IPS-11a (cell line): ENCODE data around the gene PITPNM1.
A peak's percentile ranks its signal among the peaks of the same experiment; 100 is the strongest.

Experiments
- H3K4me3 ChIP-seq: one replicate; pipeline ENCODE4 v1.5.1; 2013; ENCODE audit warnings: low read depth, low read length, control low read depth

The PITPNM1 gene

DNA sequence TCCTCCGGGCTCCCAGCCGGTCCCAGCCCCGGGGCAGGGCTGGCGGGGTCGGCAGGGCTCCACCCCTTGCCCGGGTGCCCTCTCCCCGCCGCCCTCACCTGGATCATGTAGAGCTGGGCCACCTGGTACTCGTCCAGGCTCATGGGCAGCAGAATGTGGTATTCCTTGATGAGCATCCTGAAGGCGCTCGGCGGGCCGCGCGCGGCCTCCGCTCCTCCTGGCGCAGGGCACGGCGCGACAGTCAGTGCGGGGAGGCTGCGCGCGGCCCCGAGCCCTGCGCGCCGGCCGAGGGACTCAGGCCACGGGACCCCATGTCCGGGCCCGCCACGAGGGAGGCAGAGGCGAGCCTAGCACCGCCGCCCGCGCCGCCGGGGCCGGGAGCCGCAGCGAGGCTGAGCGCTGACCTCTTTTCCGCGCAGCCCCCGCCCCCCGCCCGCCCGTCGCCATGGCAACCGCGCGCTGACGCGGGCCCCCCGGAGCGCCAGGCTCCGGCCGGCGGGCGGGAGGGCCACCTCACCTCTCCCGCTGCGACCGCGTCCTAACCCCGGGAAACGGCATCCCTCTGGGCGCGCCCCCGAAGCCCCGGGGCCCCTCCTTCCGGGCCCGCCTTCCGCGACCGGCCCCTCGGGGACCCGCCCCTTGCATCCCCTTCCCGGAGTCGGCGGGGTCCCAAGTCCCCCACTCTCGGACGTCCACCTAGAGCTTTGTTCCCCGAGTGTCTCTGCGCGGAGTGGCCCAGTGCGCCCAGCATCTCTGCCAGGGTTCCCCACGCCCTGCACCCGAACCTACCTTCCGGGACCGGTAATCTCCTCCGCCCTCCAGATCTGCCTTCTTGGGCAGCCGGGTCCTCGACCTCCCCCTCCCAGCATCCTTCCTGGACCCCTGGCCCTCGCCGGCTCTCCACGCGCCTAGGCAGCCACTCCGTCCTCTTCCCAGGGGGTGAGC, 886 bp downstream of the PITPNM1 start:
- H3K4me3 ChIP-seq = peak overlapping the region; percentile 76

DNA sequence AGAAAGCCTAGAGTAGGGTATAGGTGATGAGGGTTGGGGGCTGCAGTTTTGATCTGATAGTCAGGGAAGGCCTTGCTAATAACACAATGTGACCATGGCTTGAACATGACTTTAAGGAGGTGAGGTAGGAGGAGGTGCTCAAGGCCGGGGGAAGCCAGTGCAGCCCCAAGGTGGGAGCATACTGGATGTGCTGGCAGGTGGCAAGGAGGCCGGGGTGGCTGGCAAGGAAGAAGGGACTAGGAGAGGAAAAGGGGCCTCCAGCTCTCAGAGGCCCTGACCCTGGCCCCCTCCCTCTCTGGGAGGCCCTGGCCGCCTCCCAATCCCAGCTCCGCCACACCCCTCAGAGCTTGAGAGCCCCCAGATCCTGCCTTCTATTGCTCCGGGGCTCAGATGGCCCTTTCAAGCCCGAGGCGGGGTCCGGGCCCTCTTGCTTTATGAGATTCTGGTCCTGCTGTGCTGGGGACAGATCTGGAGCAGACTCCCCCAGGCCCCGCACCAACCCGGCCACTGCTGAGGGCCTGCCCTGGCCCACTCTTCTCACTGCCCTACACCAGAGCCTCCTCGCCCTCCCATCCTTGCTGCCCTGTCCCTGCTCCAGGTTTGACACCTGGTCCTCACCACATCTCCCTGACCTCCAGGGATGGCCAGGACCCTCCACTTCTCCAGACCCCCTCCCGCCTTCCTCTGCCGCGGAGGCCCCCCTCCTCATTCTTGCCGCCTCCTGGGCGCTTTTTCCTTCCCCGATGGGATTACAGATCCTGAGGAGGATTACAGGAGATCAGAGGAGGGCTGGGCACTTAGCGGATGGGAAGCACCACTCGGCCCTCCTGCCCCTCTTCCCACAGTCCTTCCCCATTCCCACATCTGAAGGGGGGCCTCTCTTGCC, 1.8 kb downstream of the PITPNM1 start:
- H3K4me3 ChIP-seq = peak overlapping the region; percentile 76

DNA sequence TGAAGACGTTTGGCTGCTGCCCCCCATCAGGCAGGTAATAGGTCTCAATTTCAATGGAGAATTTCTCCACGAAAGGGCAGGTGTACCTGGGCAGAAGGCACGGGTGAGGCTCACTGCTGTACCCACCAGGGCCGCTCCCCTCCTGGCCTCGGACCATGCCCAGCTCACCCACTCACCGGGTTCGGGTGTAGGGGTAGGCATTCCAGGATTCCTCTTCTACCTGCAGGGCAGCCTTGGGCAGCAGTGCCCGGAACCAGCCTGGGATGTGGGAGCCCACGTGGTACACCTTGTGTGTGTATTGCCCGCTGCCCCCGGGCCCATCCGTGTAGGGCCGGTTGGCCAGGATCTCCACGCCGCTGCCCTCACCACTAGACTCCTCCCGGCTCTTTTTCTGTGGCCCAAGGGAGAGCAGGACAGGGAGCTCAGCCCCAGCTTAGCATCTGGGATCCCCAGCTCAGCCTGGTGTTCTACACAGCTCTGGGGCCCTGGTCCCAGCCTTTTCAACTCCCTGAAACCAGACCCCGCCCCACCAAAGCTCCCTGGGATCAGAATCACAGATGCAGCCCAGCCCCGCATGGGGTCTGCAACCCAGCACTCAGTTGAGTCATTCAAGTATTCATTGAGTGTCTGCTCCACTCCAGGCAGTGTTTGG, 2.7 kb downstream of the PITPNM1 start:
- no peak overlapping the region for H3K4me3 ChIP-seq

DNA sequence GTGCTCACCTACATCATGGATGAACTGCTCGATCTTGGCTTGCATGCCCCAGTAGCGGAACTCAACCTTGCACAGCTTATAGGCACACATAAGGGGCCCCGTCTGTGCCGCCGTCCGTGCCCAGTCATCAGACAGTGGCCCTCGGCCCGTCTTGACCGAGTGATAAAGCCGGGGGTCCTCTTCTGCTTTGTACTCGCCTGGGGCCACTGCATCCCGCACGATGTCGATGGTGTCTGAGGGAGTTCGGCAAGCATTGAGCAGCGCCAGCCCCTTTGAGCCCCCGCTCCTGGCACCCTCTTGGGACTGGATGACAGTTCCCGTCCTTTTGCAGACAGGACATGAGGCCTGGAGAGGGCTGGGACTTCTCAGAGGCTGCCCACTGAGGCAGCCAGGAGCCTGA, 3.3 kb downstream of the PITPNM1 start:
- no peak overlapping the region for H3K4me3 ChIP-seq

DNA sequence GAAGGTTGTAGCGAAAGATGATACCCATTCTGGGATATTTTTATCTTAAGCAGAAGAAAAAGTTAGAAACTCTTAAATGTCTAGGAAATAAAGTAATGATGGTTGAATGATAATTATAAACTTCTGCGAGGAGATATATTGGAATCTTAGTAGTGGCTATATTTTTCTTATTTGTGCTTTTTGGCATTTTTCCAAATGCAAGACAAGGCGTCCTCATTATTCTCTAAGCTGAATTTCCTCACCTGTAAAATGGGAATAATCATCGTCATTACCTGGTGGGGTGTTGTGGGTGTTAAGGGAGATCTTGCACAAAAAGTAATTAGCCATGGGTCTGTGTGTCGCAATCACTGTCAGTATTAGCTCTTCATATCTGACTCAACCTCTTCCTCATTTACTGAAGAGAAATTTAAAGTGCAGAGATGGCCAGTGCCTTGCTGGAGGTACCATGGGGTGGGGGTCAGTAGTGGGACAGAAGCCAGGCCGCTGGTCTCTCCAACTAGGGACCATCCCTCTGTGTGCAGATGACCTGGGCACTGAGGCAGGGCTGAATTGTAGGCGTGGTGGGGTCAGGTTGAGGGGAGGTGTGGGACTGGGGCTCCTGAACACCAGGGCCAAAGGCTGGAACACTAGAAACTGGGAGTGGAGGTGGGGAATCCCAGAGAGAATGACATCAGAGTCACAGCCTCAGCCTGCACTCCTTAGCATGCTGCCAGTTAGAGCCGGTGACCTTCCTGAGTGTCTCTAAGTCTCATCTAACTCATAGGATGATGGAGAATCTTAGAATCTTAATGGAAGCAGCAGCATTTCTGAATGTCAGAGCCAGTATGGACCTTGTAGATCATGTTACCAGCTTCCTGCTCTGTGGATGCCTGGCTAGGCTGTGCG, 4.1 kb downstream of the PITPNM1 start:
- no peak overlapping the region for H3K4me3 ChIP-seq

DNA sequence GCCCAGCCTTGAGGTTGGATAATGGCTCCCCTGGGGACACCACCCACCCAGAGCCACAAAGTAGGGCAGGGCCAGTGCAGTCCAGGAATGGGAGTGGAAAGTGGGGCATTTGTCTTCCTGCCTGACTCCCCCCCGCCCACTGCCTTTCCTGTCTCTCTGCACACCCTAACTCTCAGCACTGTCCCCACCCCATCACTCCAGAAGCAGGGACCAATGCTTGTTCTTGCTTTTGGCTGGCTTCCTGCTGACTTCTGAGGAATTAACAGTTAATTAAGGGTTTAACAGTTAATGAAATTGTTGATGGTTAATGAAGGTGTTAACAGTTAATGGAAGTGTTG, 4.7 kb downstream of the PITPNM1 start:
- H3K4me3 ChIP-seq = no peak overlapping the region

DNA sequence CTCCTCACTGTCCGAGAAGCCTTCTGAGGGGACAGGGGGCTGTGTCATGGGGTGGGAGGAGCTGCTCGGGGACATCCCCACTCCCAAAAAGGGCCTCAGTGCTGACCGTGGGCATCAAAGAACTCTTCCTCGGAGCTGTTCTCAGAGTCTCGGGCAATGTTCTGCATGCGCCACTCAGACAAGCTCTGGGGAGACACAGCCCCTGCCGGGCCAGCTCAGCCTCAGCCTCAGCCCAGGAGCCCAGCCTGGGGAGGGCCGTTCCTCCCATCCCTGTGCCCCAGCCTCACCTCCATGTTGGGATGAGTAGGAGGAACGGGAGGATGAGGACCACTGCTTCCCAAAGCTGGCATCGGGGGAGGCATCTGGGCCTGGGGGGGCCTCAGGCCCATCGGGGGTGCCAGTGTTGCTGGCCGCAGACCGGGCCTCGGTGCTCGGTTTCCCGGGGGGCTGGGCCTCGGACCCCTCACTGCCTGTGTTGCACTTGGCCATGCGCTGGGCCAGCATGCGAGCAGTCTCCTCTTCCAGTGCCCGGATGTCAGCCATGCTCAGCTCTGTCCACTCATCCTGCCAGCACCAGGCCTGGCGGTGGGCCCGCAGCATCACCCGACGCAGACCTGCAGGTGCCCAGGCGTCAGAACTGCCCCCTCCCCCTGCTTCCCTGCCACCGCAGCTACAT, 5.2 kb downstream of the PITPNM1 start:
- no peak overlapping the region for H3K4me3 ChIP-seq

DNA sequence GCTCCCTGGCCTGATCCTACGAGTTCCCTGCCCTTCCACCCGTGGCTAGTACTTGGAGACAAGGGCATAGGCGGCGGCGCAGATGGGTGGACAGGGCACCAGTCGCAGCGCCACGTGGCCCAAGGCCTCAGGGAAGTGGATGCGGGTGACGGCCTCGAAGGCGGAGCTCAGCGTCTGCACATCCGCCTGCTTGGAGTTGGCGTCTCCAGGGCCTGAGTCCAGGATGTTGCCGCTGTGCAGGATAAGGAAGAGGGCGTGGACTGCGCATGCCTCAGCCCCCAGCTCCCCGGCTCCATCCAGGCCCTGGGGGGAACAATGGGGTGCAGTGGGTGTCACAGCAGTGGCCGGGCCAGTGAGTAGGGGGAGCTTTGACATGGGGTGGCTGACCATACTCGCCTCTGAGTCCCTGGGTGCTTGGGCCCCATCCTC, 6.6 kb downstream of the PITPNM1 start:
- no peak overlapping the region for H3K4me3 ChIP-seq

DNA sequence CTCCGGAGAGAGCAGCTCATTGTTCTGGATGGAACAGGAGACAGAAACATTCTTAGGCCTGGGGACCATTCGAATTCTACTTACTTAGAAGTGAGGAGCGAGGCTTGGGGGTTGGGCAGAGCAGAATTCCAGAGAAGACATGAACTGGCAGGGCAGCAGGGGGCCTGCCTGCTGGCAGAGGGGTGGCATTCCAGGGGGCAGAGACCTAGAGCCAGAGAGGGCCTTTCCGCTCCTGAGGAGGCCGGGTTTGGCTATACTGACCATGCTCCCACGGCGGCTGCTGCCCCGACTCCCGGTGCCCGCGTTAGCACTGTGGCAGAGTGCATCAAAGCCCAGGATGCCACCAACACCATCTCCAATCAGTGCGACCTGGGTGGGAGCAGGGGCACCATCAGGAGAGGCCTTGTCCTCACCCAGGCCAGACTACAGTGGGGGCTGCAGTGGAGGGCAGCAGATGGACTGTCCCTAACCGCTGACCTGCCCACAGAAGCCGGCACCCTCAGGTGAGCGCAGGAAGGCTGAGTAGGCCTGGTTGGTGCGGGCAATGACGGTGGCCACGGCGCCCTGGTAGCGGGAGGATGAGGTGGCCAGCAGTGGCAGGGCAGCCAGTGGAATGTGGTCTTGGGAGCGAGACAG, 7.4 kb downstream of the PITPNM1 start:
- no peak overlapping the region for H3K4me3 ChIP-seq

DNA sequence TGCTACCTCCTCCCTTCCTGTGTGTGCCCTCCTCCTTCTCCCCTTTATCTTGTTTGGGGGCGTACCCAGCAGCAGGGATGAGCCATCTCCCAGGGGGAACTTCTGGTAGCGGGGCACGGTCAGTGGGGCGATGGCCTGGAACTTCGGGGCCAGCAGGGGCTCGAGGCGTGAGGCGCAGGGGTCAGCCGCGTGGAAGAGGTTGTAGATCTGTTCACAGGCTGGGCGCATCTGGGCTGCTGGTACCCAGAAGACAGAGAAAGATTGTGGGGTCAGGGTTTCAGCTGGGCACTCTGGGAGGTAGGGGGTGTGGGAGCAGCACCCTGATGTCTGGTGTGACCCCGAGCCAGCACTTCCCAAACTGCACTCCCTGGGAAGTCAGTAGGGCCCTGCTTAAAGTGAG, 9.1 kb downstream of the PITPNM1 start:
- no peak overlapping the region for H3K4me3 ChIP-seq

DNA sequence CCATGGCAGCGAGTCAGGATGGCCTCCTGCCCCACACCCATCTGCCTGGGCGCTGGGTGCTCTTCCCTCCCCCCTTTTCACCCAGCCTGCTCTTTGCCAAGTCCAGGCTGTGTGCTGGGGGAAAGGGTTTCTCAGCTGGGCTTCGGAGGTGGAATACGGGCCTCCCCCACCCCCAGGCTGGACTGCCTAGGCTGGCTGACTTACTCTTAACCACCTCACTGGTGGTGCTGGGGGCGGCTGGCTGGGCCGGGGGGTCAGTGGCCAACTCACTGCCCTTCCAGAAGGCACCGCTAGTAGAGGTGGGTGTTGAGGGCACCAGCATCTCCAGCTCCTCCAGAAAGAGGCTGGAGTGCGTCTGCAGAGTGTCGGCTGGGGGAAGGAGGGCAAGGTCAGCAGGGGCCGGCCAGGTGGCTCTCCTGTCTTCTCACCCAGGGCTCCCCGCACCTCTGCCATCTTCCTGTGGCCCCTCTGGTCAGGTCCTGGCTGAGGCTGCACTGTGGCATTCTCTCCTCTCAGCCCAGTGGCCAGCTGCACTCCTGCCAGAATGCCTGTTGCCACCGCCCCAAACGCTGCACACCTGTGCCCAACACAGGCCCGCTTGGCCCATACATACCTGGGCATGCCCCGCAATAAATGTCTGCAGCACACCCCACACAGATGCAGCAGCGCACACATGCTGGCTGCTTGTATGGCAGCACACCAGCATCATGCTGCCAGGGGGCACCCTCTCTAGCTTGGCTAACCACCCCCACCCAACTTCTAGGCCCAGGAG, 9.7 kb downstream of the PITPNM1 start:
- H3K4me3 ChIP-seq = no peak overlapping the region

DNA sequence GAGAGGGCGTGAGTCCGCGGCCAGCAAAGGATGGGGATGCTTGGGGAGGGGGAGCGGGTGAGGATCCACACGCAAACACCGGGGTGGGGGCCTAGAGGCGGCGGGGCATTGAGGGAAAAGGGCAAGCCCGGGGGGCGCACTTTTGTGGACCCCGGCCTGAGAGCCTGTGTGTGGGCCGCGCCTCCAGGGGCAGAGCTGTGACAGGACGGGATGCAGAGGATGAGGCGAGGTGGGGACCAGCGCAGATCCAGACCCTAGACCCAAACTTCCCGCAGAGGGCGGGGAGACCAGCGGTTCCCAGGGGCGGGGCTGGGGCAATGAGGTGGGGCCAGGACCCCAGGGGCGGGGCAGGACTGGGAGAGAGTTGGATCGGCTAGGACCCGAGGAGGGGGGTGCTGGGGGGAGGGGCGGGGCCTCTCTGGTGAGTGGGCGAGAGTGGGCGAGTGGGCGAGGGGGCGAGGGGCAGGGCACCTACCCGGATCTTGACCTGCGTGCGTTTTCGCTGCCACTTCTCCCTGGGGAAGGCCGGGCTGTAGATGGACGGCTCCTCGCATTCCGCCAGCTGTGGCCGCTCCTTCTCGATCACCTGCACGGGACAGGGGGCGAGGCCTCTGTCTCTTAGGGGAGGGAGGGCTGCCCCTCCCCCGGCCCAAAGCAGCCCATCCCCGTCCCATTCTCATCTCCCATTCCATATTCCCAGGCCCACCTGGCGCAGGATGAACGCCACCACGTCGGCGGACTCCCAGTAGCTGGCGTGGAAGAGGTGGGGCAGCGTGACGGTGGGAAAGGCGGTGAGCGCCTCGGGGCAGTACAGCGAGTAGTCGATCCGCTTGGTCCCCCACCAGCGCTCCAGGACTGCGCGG, 10.6 kb downstream of the PITPNM1 start:
- no peak overlapping the region for H3K4me3 ChIP-seq

DNA sequence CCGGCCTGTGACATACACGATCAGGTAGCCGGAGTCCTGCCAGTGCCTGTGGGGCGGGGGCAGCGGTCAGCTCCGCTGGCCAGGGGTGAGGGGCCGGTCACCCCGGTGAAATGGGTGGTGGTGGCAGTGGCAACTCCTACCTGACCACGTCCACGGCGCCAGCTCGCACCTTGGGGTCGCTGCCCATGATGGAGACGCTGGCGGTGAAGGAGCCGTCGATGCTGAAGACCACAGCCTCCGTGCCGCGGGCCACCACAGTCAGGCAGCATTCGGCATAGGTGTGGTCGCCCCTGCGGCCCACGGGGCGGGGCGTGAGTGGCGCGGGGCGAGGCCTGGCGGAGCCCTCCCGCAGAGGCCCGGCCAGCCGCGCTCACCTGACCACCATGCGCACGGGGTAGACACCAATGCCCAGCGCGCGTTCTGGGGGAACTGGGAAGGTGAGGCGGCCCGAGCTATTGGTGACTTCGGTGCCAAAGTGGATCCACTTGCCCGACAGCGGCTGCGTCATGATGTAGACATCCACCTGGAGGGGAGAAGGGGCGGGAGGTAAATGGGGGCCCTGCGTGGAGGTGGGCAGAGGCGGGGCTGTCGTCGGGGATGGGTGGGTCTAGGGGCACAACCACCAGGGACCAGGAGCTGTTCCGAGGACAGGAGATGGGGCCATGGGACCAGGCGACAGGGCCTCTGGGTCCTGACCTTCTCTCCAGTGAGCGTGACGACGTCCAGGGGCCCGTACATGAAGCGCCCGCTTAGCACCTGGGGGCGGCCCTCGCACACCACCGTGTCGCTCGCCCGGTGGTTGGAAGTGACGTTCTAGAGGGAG, 11.4 kb downstream of the PITPNM1 start:
- no peak overlapping the region for H3K4me3 ChIP-seq

DNA sequence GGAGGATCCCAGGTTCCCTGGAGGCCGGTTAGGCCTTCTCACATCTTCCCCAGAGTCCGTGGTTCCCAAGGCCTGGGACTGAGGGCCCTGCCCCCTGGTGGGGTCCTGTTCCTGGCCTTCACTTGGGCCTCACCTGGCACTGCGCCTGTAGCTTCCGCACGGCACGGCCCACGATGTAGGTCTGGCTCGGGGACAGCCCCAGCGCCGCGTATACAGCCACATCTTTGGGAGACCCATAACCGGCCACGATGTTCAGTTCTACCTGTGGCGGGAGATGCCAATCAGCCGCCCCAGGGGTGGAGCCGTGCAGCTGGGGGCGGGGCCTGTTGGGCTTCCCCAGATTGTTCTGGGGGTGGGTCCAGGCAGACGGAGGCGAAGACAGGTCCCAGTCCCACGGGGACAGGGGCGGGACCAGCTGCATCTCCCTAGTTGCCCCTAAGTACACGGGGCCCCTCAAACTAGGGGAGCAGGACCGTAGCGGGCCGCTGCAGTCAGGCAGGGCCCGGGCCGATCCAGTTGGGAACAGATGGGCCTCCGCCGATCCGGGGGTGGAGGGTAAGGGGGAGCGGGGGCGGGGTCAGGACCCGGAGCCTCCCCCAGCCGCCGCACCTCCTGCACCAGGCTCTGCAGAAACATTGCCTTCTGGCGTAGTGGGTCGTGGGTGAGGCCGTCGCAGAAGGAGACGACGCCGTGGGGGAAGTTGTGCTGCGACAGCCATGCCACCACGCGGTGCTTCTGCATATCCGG, 12.2 kb downstream of the PITPNM1 start:
- no peak overlapping the region for H3K4me3 ChIP-seq

DNA sequence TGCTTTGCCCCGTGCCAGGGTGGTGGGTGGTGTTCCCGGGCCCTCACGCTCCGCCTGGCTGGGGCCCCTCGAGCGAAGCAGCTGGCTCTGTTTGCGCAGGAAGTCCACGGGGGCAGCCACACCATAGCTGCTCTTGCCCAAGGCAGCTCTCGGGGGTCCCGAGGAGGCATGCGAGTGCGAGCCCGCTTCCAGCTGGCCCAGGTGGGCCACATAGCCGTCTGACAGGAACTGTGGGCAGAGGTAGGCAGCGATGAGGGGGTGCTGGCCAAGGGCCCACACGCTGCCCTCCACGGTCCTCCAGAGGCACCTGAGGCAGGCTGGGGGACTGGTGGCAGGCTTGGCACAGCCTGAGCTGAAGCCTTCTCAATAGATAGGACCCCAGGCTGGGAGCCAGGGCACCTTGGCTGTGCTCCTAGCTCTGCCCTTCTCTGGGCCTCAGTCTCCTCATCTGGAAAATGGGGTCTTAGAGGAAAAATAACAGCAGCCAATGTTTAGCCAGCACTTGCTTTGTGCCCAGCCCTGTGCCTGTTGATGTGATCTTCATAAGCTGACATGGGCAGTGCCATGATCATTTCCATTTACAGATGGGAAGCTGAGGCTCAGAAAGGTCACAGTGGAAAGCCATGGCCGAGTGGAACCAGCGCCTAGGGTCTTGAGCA, 13.0 kb downstream of the PITPNM1 start:
- no peak overlapping the region for H3K4me3 ChIP-seq
